ENCODE data around the gene GRHPR.
"Not testable (repeated sequence)": the region's sequence is repeated elsewhere in the genome, so short reads cannot be mapped to it uniquely, and the experiment has no call there.

The GRHPR gene

GRCh38 chr9:37425298-37425752 is 2.8 kb downstream of the GRHPR start:
- peak overlapping the region in 2 of 3 experiments; percentile 17 to 40 for H3K4me3 Mint-ChIP-seq
- H3K9me3 Mint-ChIP-seq: no peaks in the 10 kb centered on the region
- H3K4me1 Mint-ChIP-seq: peaks cover 18% of the 10 kb centered on the region
- peaks cover 30% of the 10 kb centered on the region for H3K36me3 Mint-ChIP-seq (ENCODE audit: low read depth)
- H3K27ac Mint-ChIP-seq: no peak overlapping the region
- no peaks in the 10 kb centered on the region for H3K27me3 Mint-ChIP-seq (ENCODE audit: low read depth)
- TF ChIP-seq CTCF (IDR thresholded peaks at IDR 0.05; ENCODE audit: unreplicated experiment in 3 of 3): no peak

GRCh38 chr9:37426431-37426830 is 3.9 kb downstream of the GRHPR start:
- H3K27me3 Mint-ChIP-seq (ENCODE audit: low read depth); H3K9me3 Mint-ChIP-seq; H3K4me3 Mint-ChIP-seq; H3K27ac Mint-ChIP-seq: not testable (repeated sequence)
- Mint-ChIP-seq H3K4me1 (peaks cover 18% of the 10 kb centered on the region), H3K36me3 (ENCODE audit: low read depth) (peaks cover 32% of the 10 kb centered on the region)

GRCh38 chr9:37426846-37427245 is 4.3 kb downstream of the GRHPR start:
- no peak for TF ChIP-seq CTCF (IDR thresholded peaks at IDR 0.05; ENCODE audit: unreplicated experiment in 3 of 3)
- Mint-ChIP-seq H3K4me3 (no peak overlapping the region), H3K27ac (no peak overlapping the region), H3K9me3 (no peaks in the 10 kb centered on the region), H3K36me3 (ENCODE audit: low read depth) (peaks cover 36% of the 10 kb centered on the region), H3K27me3 (ENCODE audit: low read depth) (no peaks in the 10 kb centered on the region), H3K4me1 (peaks cover 16% of the 10 kb centered on the region)

- Mint-ChIP-seq H3K4me3 (peak overlapping the region in 1 of 3 experiments; percentile 12), H3K9me3 (no peaks in the 10 kb centered on the region)
Observed at GRCh38 chr9:37428345-37428744, 5.8 kb downstream of the GRHPR start.

GRCh38 chr9:37429441-37430285 is 7.2 kb downstream of the GRHPR start:
- Mint-ChIP-seq H3K4me1 (peaks cover 17% of the 10 kb centered on the region), H3K36me3 (ENCODE audit: low read depth) (peaks cover 51% of the 10 kb centered on the region)
- TF ChIP-seq CTCF (IDR thresholded peaks at IDR 0.05; ENCODE audit: unreplicated experiment in 3 of 3): no peak

More at GRCh38 chr9:37428345-37428744, 5.8 kb downstream of the GRHPR start:
- Mint-ChIP-seq H3K4me1 (peaks cover 12% of the 10 kb centered on the region), H3K36me3 (ENCODE audit: low read depth) (peaks cover 44% of the 10 kb centered on the region), H3K27me3 (ENCODE audit: low read depth) (no peaks in the 10 kb centered on the region), H3K27ac (no peak overlapping the region)
- no peak for TF ChIP-seq CTCF (IDR thresholded peaks at IDR 0.05; ENCODE audit: unreplicated experiment in 3 of 3)

GRCh38 chr9:37430841-37431597 is 8.5 kb downstream of the GRHPR start:
- no peak for TF ChIP-seq CTCF (IDR thresholded peaks at IDR 0.05; ENCODE audit: unreplicated experiment in 3 of 3)
- Mint-ChIP-seq H3K4me1 (peaks cover 19% of the 10 kb centered on the region), H3K4me3 (no peak overlapping the region), H3K9me3 (no peaks in the 10 kb centered on the region), H3K27me3 (ENCODE audit: low read depth) (no peaks in the 10 kb centered on the region), H3K27ac (peak overlapping the region; percentile 22 to 64 (median 48)), H3K36me3 (ENCODE audit: low read depth) (peaks cover 48% of the 10 kb centered on the region)

More at GRCh38 chr9:37429441-37430285, 7.2 kb downstream of the GRHPR start:
- H3K27me3 Mint-ChIP-seq (ENCODE audit: low read depth): no peaks in the 10 kb centered on the region
- no peak overlapping the region for H3K4me3 Mint-ChIP-seq
- H3K9me3 Mint-ChIP-seq: no peaks in the 10 kb centered on the region
- no peak overlapping the region for H3K27ac Mint-ChIP-seq

Measured in nephron (organoid).